H1 (cell line): Measurements from ENCODE around the gene INPP4B. TPM values are rescaled to one million over a fixed set of nuclear protein-coding genes. Genes with fewer than 3 reads are reported as not detected.

Experiments used
- CTCF ChIA-PET: fragments of 300-600 bp; sonication (Branson Sonifier 250); formaldehyde crosslinking; loops from one replicate; lab custom pipeline; 2021; ENCODE audit not compliant: partially characterized antibody; lab: Charles Lee
- POLR2A ChIA-PET: fragments of 300-600 bp; sonication (Branson Sonifier 250); formaldehyde crosslinking; loops from one replicate; lab custom pipeline; 2021; ENCODE audit warnings: inconsistent platforms; ENCODE audit not compliant: partially characterized antibody; lab: Charles Lee
- DNase-seq, 2 experiments: peaks; one replicate each; pipeline versions ENCODE4 v3.0.0 to v3.0.0-alpha.2; 2010 to 2022; ENCODE audit warnings: low spot score in 2 of 2, low read depth in 1 of 2, mixed read lengths in 1 of 2
- FAIRE-seq: peaks from 2 replicates; lab custom pipeline; 2011; peaks lifted over from hg19 to GRCh38; lab: Jason Lieb, UNC
- H2AFZ ChIP-seq: 2 replicates; pipeline ENCODE4 v1.8.1; 2012; ENCODE audit warnings: low read length, inconsistent platforms
- H2AK5ac ChIP-seq: 2 replicates; pipeline ENCODE4 v1.6.1; 2013; ENCODE audit warnings: low read depth, low read length
- H2BK120ac ChIP-seq: replicated peaks from 2 replicates; pipeline ENCODE3; 2013; ENCODE audit warnings: low read depth, low read length, inconsistent platforms
- H2BK12ac ChIP-seq: 2 replicates; pipeline ENCODE4 v1.6.1; 2013; ENCODE audit warnings: low read depth, low read length
- H2BK15ac ChIP-seq: 2 replicates; pipeline ENCODE4 v1.6.1; 2013; ENCODE audit warnings: low read length
- H2BK20ac ChIP-seq: 2 replicates; pipeline ENCODE4 v1.6.1; 2013; ENCODE audit warnings: low read length
- H2BK5ac ChIP-seq: 2 replicates; pipeline ENCODE4 v1.6.1; 2013; ENCODE audit warnings: low read depth, low read length
- H3K14ac ChIP-seq: 2 replicates; pipeline ENCODE4 v1.6.1; 2013; ENCODE audit warnings: inconsistent platforms; ENCODE audit not compliant: insufficient read length
- H3K18ac ChIP-seq: 2 replicates; pipeline ENCODE4 v1.6.1; 2013; ENCODE audit warnings: low read length; ENCODE audit errors: extremely low read depth
- H3K23ac ChIP-seq: 2 replicates; pipeline ENCODE4 v1.6.1; 2013; ENCODE audit warnings: inconsistent platforms; ENCODE audit not compliant: insufficient read length
- H3K23me2 ChIP-seq: 2 replicates; pipeline ENCODE4 v1.6.1; 2013; ENCODE audit warnings: low read depth, low read length
- H3K27ac ChIP-seq: 2 replicates; pipeline ENCODE4 v1.6.1; 2011; ENCODE audit warnings: low read depth, low read length, inconsistent platforms
- H3K27me3 ChIP-seq, 4 experiments: replicated peaks in 1 of 4; 1 replicate in 1 of 4; 2 replicates in 3 of 4; pipeline versions ENCODE4 v1.6.1 to v1.8.1; 2011 to 2013; ENCODE audit warnings: low read length in 3 of 4, mild to moderate bottlenecking in 3 of 4, inconsistent platforms in 2 of 4, mixed read lengths in 2 of 4, moderate library complexity in 1 of 4; ENCODE audit not compliant: control insufficient read depth in 3 of 4, insufficient read depth in 3 of 4; ENCODE audit errors: extremely low read depth in 1 of 4
- H3K36me3 ChIP-seq, 4 experiments: 2 replicates each; pipeline versions ENCODE4 v1.6.1 to v1.8.1; 2011 to 2013; ENCODE audit warnings: mild to moderate bottlenecking in 4 of 4, low read length in 3 of 4, moderate library complexity in 2 of 4, control low read depth in 1 of 4, inconsistent platforms in 1 of 4; ENCODE audit not compliant: insufficient read depth in 4 of 4, control insufficient read depth in 2 of 4
- H3K4ac ChIP-seq: replicated peaks from 2 replicates; pipeline ENCODE3; 2013; ENCODE audit warnings: low read length, low read depth, mixed read lengths, inconsistent platforms; ENCODE audit not compliant: insufficient read length
- H3K4me1 ChIP-seq, 4 experiments: replicated peaks in 1 of 4; 1 replicate in 1 of 4; 2 replicates in 3 of 4; pipeline versions ENCODE4 v1.6.1 to v1.8.1; 2011 to 2013; ENCODE audit warnings: low read length in 3 of 4, inconsistent platforms in 2 of 4, mixed read lengths in 1 of 4; ENCODE audit not compliant: insufficient read depth in 4 of 4, control insufficient read depth in 3 of 4
- H3K4me2 ChIP-seq, 2 experiments: 2 replicates each; pipeline versions ENCODE4 v1.6.1 to v1.8.1; 2011 to 2013; ENCODE audit warnings: low read depth in 2 of 2, low read length in 2 of 2, control low read depth in 1 of 2, inconsistent platforms in 1 of 2, mild to moderate bottlenecking in 1 of 2; ENCODE audit not compliant: insufficient read depth in 1 of 2
- H3K4me3 ChIP-seq, 4 experiments: fragments of 200-600, 300-600 bp in 1 of 4; sonication (generic), shearing (Covaris generic), sonication (Bioruptor Twin) in 1 of 4; 2 replicates each; pipeline versions ENCODE4 v1.5.1 to v1.8.1; 2011 to 2016; ENCODE audit warnings: low read length in 4 of 4, low read depth in 3 of 4, control low read depth in 2 of 4, inconsistent platforms in 2 of 4, mild to moderate bottlenecking in 2 of 4, mixed read lengths in 1 of 4, moderate library complexity in 1 of 4; ENCODE audit not compliant: insufficient read depth in 2 of 4; ENCODE audit errors: extremely low read depth in 1 of 4
- H3K56ac ChIP-seq: replicated peaks from 2 replicates; pipeline ENCODE3; 2013; ENCODE audit warnings: low read depth, mild to moderate bottlenecking, mixed read lengths, low read length, inconsistent platforms; ENCODE audit not compliant: insufficient read length
- H3K79me1 ChIP-seq: 2 replicates; pipeline ENCODE4 v1.6.1; 2013; ENCODE audit warnings: low read depth, low read length, control low read depth
- H3K79me2 ChIP-seq, 2 experiments: 2 replicates each; pipeline versions ENCODE4 v1.6.1 to v1.8.1; 2012 to 2013; ENCODE audit warnings: low read length in 2 of 2, mild to moderate bottlenecking in 2 of 2, inconsistent platforms in 1 of 2; ENCODE audit not compliant: insufficient read depth in 2 of 2, control insufficient read depth in 1 of 2
- H3K9ac ChIP-seq, 4 experiments: replicated peaks in 1 of 4; 1 replicate in 1 of 4; 2 replicates in 3 of 4; pipeline versions ENCODE4 v1.6.1 to v1.8.1; 2011 to 2013; ENCODE audit warnings: low read depth in 3 of 4, low read length in 3 of 4, control low read depth in 2 of 4, mild to moderate bottlenecking in 2 of 4, moderate library complexity in 2 of 4, inconsistent platforms in 1 of 4; ENCODE audit errors: extremely low read depth in 1 of 4
- H3K9me3 ChIP-seq, 2 experiments: 2 replicates each; pipeline versions ENCODE4 v1.6.1 to v1.8.1; 2012 to 2013; ENCODE audit warnings: mild to moderate bottlenecking in 2 of 2, moderate library complexity in 2 of 2, control low read depth in 1 of 2, inconsistent platforms in 1 of 2, low read depth in 1 of 2, low read length in 1 of 2, mixed read lengths in 1 of 2; ENCODE audit not compliant: insufficient read depth in 2 of 2
- H4K20me1 ChIP-seq, 2 experiments: replicated peaks in 1 of 2; 2 replicates each; pipeline versions ENCODE3 to v1.8.1; 2011 to 2013; ENCODE audit warnings: inconsistent platforms in 2 of 2, low read length in 2 of 2, mild to moderate bottlenecking in 1 of 2; ENCODE audit not compliant: insufficient read depth in 2 of 2, control insufficient read depth in 1 of 2
- H4K5ac ChIP-seq: 2 replicates; pipeline ENCODE4 v1.6.1; 2013; ENCODE audit warnings: low read length, low read depth, mixed read lengths, inconsistent platforms; ENCODE audit not compliant: insufficient read length
- H4K8ac ChIP-seq: 2 replicates; pipeline ENCODE4 v1.8.0; 2013; ENCODE audit warnings: mild to moderate bottlenecking, moderate library complexity, low read length, inconsistent platforms; ENCODE audit not compliant: insufficient read depth; ENCODE audit errors: extremely low read depth
- H4K91ac ChIP-seq: replicated peaks from 2 replicates; pipeline ENCODE3; 2013; ENCODE audit warnings: low read length, mixed read lengths, inconsistent platforms; ENCODE audit not compliant: insufficient read length
- MAFK ChIP-seq: IDR thresholded peaks from 2 replicates; pipeline ENCODE4 v1.6.1; 2012; ENCODE audit warnings: low read depth, mild to moderate bottlenecking, improper control_type of control experiment, low read length
- YY1 ChIP-seq: IDR thresholded peaks from 2 replicates; pipeline ENCODE4 v1.6.1; 2011; ENCODE audit warnings: low read depth, mild to moderate bottlenecking, low read length
- WGBS, 2 experiments: shearing (Covaris generic) in 1 of 2; methylation state at CpG; one replicate each; pipeline versions ENCODE4 v1.1.6 to v1.1.7; 2013 to 2015; ENCODE audit warnings: low lambda C conversion rate in 2 of 2, mixed read lengths in 2 of 2, inconsistent platforms in 1 of 2, low coverage in 1 of 2, missing lambda C conversion rate in 1 of 2; ENCODE audit not compliant: insufficient replicate concordance in 2 of 2, insufficient coverage in 1 of 2, insufficient read length in 1 of 2; ENCODE audit errors: extremely low coverage in 1 of 2, missing lambda C conversion rate in 1 of 2; 5-methylcytosine and 5-hydroxymethylcytosine counted together
- polyA plus RNA-seq, 7 experiments: library from polyadenylated mRNA; depleted of rRNA in 3 of 7; stranded (reverse) in 5 of 7; unstranded in 2 of 7; fragments of >200 nt in 5 of 7; fragments of 200-250 nt in 2 of 7; gene quantifications; 1 replicate in 5 of 7; 2 replicates in 1 of 7; 4 replicates in 1 of 7; pipeline versions ENCODE4 v1.2.1 to v1.2.3, GENCODE V29; 2011 to 2013; ENCODE audit warnings: missing spikeins in 2 of 7, mixed read lengths in 2 of 7
- total RNA-seq: library from RNA; stranded (reverse); fragmentation: NEBNext Ultra II Directional; extraction: Animal tissue kit (Norgen Biotek cat#: 25700); gene quantifications from 2 replicates; pipeline ENCODE4 v1.2.1, GENCODE V29; 2021
- TF ChIP-seq, protein P1 (sequence below), 3 experiments: IDR thresholded peaks; 1 replicate in 2 of 3; 2 replicates in 1 of 3; pipeline versions ENCODE4 v1.5.1 to v1.6.1; 2011; ENCODE audit warnings: low read length in 3 of 3, mild to moderate bottlenecking in 3 of 3, inconsistent platforms in 2 of 3, low read depth in 1 of 3, moderate library complexity in 1 of 3; ENCODE audit not compliant: insufficient read depth in 1 of 3; ENCODE audit errors: control extremely low read depth in 1 of 3

INPP4B gene
- total and polyA plus RNA-seq, 2 of the 8 experiments (the other 6 are each of a cell fraction or from before 2014, with no cell fraction given) = 0.11 to 0.54 TPM

DNA sequence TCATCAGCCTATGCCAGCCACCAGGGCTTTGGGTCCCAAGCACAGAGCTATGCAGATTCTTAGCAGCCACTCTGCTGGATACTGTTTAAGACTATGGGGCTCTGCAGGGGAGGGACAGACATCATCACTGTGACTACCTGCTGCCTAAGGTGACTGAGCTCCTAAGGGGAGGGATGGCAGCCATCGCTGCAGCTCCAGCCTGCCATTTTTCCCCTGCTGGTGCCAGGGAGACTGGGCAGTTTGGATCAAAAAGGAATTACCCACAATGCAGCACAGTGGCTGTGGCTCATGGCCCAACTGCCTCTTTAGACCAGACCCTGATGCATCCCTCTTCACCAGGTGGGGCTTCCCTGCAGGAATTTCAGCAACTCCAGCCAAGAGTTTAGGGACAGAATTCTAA, 28.6 kb upstream of the INPP4B start:
- Histone ChIP-seq H3K4me3 (no peak overlapping the region), H4K20me1 (no peaks in the 10 kb centered on the region), H3K23ac (no peak overlapping the region), H4K8ac (no peak overlapping the region), H3K4me1 (no peaks in the 10 kb centered on the region), H3K14ac (no peak overlapping the region), H3K23me2 (no peaks in the 10 kb centered on the region), H3K27me3 (no peaks in the 10 kb centered on the region), H2BK15ac (no peak overlapping the region), H2BK120ac (no peak overlapping the region), H3K18ac (no peak overlapping the region), H3K56ac (no peak overlapping the region), H3K9me3 (no peaks in the 10 kb centered on the region), H2AFZ (no peak overlapping the region), H3K9ac (no peak overlapping the region), H3K36me3 (no peaks in the 10 kb centered on the region), H4K91ac (no peak overlapping the region), H3K27ac (no peak overlapping the region), H2BK20ac (no peak overlapping the region), H2BK12ac (no peak overlapping the region), H3K4me2 (no peak overlapping the region), H3K79me2 (no peaks in the 10 kb centered on the region), H3K4ac (no peak overlapping the region), H2BK5ac (no peak overlapping the region), H4K5ac (no peak overlapping the region), H2AK5ac (no peak overlapping the region), H3K79me1 (no peaks in the 10 kb centered on the region)
- 89% methylated on average over 1 of the region's 1 CpG; no CpG with 5 or more reads in 1 of the 2 experiments for whole genome bisulfite sequencing, 2 experiments
- FAIRE-seq (no peak), DNase-seq (no peak)
- CTCF ChIA-PET = interaction anchor here (0.6 to 1.2 kb wide), 3 partner anchors 9 to 648 kb away, joined by 3 to 4 read pairs (median 3); no protein-coding TSS in a partner anchor
- no peak for TF ChIP-seq MAFK
- 0 out of 2 replicates have a peak, but pooled peaks have one; percentile 44 for TF ChIP-seq YY1
- TF ChIP-seq, protein P1, sequence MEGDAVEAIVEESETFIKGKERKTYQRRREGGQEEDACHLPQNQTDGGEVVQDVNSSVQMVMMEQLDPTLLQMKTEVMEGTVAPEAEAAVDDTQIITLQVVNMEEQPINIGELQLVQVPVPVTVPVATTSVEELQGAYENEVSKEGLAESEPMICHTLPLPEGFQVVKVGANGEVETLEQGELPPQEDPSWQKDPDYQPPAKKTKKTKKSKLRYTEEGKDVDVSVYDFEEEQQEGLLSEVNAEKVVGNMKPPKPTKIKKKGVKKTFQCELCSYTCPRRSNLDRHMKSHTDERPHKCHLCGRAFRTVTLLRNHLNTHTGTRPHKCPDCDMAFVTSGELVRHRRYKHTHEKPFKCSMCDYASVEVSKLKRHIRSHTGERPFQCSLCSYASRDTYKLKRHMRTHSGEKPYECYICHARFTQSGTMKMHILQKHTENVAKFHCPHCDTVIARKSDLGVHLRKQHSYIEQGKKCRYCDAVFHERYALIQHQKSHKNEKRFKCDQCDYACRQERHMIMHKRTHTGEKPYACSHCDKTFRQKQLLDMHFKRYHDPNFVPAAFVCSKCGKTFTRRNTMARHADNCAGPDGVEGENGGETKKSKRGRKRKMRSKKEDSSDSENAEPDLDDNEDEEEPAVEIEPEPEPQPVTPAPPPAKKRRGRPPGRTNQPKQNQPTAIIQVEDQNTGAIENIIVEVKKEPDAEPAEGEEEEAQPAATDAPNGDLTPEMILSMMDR (IDR thresholded peaks at IDR 0.05; ENCODE audit: control extremely low read depth in 1 of 3, insufficient read depth in 1 of 3, low read depth in 1 of 3, low read length in 3 of 3) = peak in 1 of 3 experiments; percentile 27; a peak in 1 of 4 replicates
- POLR2A ChIA-PET = no interaction called here
